ENCODE data around the gene SRSF9. TPM values are rescaled to one million over a fixed set of nuclear protein-coding genes. Genes with fewer than 3 reads are reported as not detected.

The SRSF9 gene
- total and polyA plus RNA-seq, 2 of the 13 experiments (the other 11 are each of a cell fraction or from before 2014, with no cell fraction given): 125 to 144 TPM

DNA sequence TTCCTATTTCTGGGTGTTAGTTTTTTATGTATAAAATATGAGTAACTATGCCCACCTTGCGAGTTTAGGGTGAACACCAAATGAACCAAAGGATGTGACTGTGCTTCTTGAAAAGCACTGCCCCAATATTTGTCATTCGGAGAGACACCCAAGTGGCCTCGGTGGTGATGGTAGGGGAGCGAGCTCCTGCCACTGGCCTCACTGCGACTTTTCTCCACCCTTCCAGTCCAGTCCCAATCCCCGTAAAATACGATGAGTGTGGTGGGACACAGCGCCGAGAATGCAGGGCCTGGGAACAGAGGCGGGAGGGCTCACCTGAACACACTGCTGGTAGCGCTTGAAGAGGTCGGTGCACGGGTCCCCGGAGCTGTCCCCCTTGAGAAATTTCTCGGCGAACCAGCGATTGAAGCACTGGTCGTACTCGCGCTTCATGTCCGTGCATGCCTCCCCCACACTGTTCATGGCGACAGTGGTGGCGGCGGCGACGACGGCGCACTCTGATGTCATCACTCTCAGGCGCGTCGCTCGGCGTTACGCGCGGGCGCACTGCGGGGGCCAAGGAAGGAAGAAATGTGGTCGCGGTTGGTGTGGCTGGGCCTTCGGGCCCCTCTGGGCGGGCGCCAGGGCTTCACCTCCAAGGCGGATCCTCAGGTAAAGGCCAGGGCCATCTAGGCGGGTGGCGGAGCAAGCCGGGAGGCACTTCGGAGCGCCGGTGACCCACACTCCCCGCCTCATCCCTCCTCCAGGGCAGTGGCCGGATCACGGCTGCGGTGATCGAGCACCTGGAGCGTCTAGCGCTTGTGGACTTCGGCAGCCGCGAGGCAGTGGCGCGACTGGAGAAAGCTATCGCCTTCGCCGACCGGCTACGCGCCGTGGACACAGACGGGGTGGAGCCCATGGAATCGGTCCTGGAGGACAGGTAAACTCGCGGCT is 23.4 kb downstream of the SRSF9 start, which contains the start of the genes GATC and TRIAP1 (continued):
- TF ChIP-seq ZBTB20 (CRISPR knock-in tag; IDR thresholded peaks at IDR 0.05; ENCODE audit: borderline replicate concordance, low read depth) (no peak), SMAD1 (CRISPR knock-in tag; IDR thresholded peaks at IDR 0.05; ENCODE audit: borderline replicate concordance, low read depth) (peak; percentile 79; the same call in 1 of the 2 replicates), ZNF710 (CRISPR knock-in tag; IDR thresholded peaks at IDR 0.05; ENCODE audit: borderline replicate concordance) (peak; percentile 75), SOX6 (IDR thresholded peaks at IDR 0.05) (no peak), SOX6 (CRISPR knock-in tag; IDR thresholded peaks at IDR 0.05) (peak; percentile 76), YEATS4 (CRISPR knock-in tag; IDR thresholded peaks at IDR 0.05; ENCODE audit: borderline replicate concordance) (peak; percentile 99), ZFY (CRISPR knock-in tag; IDR thresholded peaks at IDR 0.05) (peak; percentile 97), FOXJ3 (CRISPR knock-in tag; IDR thresholded peaks at IDR 0.05; ENCODE audit: borderline replicate concordance) (no peak; the same call in 1 of the 2 replicates), RXRB (CRISPR knock-in tag; IDR thresholded peaks at IDR 0.05; ENCODE audit: borderline replicate concordance) (peak; percentile 84), ZNF101 (CRISPR knock-in tag; IDR thresholded peaks at IDR 0.05; ENCODE audit: borderline replicate concordance, low read depth) (no peak), HMG20A (CRISPR knock-in tag; IDR thresholded peaks at IDR 0.05; ENCODE audit: borderline replicate concordance) (peak; percentile 39; the same call in 1 of the 2 replicates), ZNF432 (CRISPR knock-in tag; IDR thresholded peaks at IDR 0.05; ENCODE audit: borderline replicate concordance) (no peak), SMYD3 (CRISPR knock-in tag; IDR thresholded peaks at IDR 0.05) (no peak), ZNF317 (CRISPR knock-in tag; IDR thresholded peaks at IDR 0.05) (peak; percentile 77; the same call in 1 of the 2 replicates), ZNF337 (CRISPR knock-in tag; IDR thresholded peaks at IDR 0.05; ENCODE audit: borderline replicate concordance, low read depth) (peak; percentile 72; the same call in 1 of the 2 replicates), TFAP4 (IDR thresholded peaks at IDR 0.05; ENCODE audit: borderline replicate concordance, low read depth) (peak; percentile 34; the same call in 1 of the 2 replicates), ZNF430 (CRISPR knock-in tag; IDR thresholded peaks at IDR 0.05) (peak; percentile 76; the same call in 1 of the 2 replicates), ZNF615 (CRISPR knock-in tag; IDR thresholded peaks at IDR 0.05; ENCODE audit: borderline replicate concordance) (no peak), POGZ (CRISPR knock-in tag; IDR thresholded peaks at IDR 0.05) (peak; percentile 94)
- TF ChIP-seq, protein P1, sequence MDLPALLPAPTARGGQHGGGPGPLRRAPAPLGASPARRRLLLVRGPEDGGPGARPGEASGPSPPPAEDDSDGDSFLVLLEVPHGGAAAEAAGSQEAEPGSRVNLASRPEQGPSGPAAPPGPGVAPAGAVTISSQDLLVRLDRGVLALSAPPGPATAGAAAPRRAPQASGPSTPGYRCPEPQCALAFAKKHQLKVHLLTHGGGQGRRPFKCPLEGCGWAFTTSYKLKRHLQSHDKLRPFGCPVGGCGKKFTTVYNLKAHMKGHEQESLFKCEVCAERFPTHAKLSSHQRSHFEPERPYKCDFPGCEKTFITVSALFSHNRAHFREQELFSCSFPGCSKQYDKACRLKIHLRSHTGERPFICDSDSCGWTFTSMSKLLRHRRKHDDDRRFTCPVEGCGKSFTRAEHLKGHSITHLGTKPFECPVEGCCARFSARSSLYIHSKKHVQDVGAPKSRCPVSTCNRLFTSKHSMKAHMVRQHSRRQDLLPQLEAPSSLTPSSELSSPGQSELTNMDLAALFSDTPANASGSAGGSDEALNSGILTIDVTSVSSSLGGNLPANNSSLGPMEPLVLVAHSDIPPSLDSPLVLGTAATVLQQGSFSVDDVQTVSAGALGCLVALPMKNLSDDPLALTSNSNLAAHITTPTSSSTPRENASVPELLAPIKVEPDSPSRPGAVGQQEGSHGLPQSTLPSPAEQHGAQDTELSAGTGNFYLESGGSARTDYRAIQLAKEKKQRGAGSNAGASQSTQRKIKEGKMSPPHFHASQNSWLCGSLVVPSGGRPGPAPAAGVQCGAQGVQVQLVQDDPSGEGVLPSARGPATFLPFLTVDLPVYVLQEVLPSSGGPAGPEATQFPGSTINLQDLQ (CRISPR knock-in tag; IDR thresholded peaks at IDR 0.05): no peak

All from HepG2 (cell line).